ENCODE data around the gene UNKL.
A peak's percentile ranks its signal among the peaks of the same experiment; 100 is the strongest.

Gene UNKL

GRCh38 chr16:1333854-1334700, 80.4 kb downstream of the UNKL start:
- Histone ChIP-seq H3F3A (ENCODE audit: insufficient read depth, low read length) (no peaks in the 10 kb centered on the region), H3K4me3 (ENCODE audit: low read depth, low read length, poor library complexity, severe bottlenecking) (no peak overlapping the region), H3K9ac (ENCODE audit: low read length) (no peak overlapping the region), H3K4me1 (ENCODE audit: insufficient read depth, low read length, severe bottlenecking) (peaks cover 37% of the 10 kb centered on the region), H2AFZ (ENCODE audit: low read length) (no peak overlapping the region), H3K27me3 (ENCODE audit: insufficient read depth, low read length) (peaks cover 16% of the 10 kb centered on the region; the same call in 1 of the 2 replicates), H3K9me2 (ENCODE audit: low read depth, low read length) (no peaks in the 10 kb centered on the region), H4K20me1 (ENCODE audit: insufficient read depth, low read length) (no peaks in the 10 kb centered on the region), H3K27ac (ENCODE audit: low read depth, low read length, poor library complexity, severe bottlenecking) (no peak overlapping the region), H3K4me2 (ENCODE audit: low read length) (no peak overlapping the region), H3K36me3 (ENCODE audit: insufficient read depth, low read length) (no peaks in the 10 kb centered on the region), H3K9me3 (ENCODE audit: low read length) (no peaks in the 10 kb centered on the region), H3K79me2 (ENCODE audit: insufficient read depth, low read length) (no peaks in the 10 kb centered on the region)
- no peak for TF ChIP-seq EZH2 (IDR thresholded peaks at IDR 0.05; ENCODE audit: borderline replicate concordance, low read length)
- no peak for TF ChIP-seq CTCF (IDR thresholded peaks at IDR 0.05; ENCODE audit: low read length)

- TF ChIP-seq CTCF (IDR thresholded peaks at IDR 0.05; ENCODE audit: low read length) = no peak
- TF ChIP-seq EZH2 (IDR thresholded peaks at IDR 0.05; ENCODE audit: borderline replicate concordance, low read length) = no peak
- Histone ChIP-seq H3K9me3 (ENCODE audit: low read length) (no peaks in the 10 kb centered on the region), H3K4me1 (ENCODE audit: insufficient read depth, low read length, severe bottlenecking) (peaks cover 37% of the 10 kb centered on the region), H4K20me1 (ENCODE audit: insufficient read depth, low read length) (no peaks in the 10 kb centered on the region), H3K36me3 (ENCODE audit: insufficient read depth, low read length) (no peaks in the 10 kb centered on the region), H3F3A (ENCODE audit: insufficient read depth, low read length) (no peaks in the 10 kb centered on the region), H2AFZ (ENCODE audit: low read length) (no peak within 1 kb of the TSS), H3K4me3 (ENCODE audit: low read depth, low read length, poor library complexity, severe bottlenecking) (no peak within 1 kb of the TSS), H3K4me2 (ENCODE audit: low read length) (no peak within 1 kb of the TSS), H3K9ac (ENCODE audit: low read length) (no peak within 1 kb of the TSS; the same call in 1 of the 2 replicates), H3K27me3 (ENCODE audit: insufficient read depth, low read length) (peaks cover 16% of the 10 kb centered on the region; the same call in 1 of the 2 replicates), H3K9me2 (ENCODE audit: low read depth, low read length) (no peaks in the 10 kb centered on the region), H3K27ac (ENCODE audit: low read depth, low read length, poor library complexity, severe bottlenecking) (peak within 1 kb of the TSS; percentile 93), H3K79me2 (ENCODE audit: insufficient read depth, low read length) (no peaks in the 10 kb centered on the region)
These were observed 81.2 kb downstream of the UNKL start, which contains the start of gene BAIAP3 for GRCh38 chr16:1333149-1333812. Gene BAIAP3, plus strand, starts transcription at chr16:1333645. Its CDS starts 4,905 bp downstream, at chr16:1338550.

DNA sequence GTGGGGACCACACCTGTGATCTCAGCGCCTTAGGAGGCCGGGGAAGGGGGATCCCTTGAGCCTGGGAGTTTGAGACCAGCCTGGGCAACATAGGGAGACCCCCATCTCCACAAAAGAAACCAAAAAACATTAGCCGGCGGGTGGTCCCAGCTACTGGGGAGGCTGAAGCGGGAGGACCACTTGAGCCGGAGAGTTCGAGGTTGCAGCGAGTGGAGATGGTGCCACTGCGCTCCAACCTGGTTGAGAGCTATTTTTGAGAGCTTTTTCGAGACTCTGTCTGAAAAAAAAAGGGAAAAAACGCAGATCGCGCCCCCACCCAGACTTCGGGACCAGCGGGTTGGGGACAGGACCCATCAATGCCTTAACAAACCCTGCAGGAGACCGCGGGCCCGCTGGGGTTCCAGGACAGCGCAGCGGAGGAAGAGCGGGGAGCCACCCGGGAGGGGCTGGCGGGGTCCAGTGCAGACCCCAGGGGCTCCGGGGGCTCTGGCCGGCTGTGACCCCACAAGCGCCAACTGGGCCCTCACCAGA, 81.8 kb downstream of the UNKL start:
- peak overlapping the region; percentile 93 for H3K27ac ChIP-seq (ENCODE audit: low read depth, low read length, poor library complexity, severe bottlenecking)
- H3K4me3 ChIP-seq (ENCODE audit: low read depth, low read length, poor library complexity, severe bottlenecking) = no peak overlapping the region

More for the DNA sequence above, 81.8 kb downstream of the UNKL start:
- H3K4me2 ChIP-seq (ENCODE audit: low read length) = no peak overlapping the region
- no peaks in the 10 kb centered on the region for H3F3A ChIP-seq (ENCODE audit: insufficient read depth, low read length)
- H3K79me2 ChIP-seq (ENCODE audit: insufficient read depth, low read length) = no peaks in the 10 kb centered on the region
- H3K27me3 ChIP-seq (ENCODE audit: insufficient read depth, low read length) = peaks cover 16% of the 10 kb centered on the region; the same call in 1 of the 2 replicates
- no peak overlapping the region; the same call in 1 of the 2 replicates for H3K9ac ChIP-seq (ENCODE audit: low read length)
- no peaks in the 10 kb centered on the region for H3K9me2 ChIP-seq (ENCODE audit: low read depth, low read length)
- no peaks in the 10 kb centered on the region for H4K20me1 ChIP-seq (ENCODE audit: insufficient read depth, low read length)
- H3K36me3 ChIP-seq (ENCODE audit: insufficient read depth, low read length) = no peaks in the 10 kb centered on the region
- H2AFZ ChIP-seq (ENCODE audit: low read length) = no peak overlapping the region
- no peaks in the 10 kb centered on the region for H3K9me3 ChIP-seq (ENCODE audit: low read length)
- peaks cover 33% of the 10 kb centered on the region for H3K4me1 ChIP-seq (ENCODE audit: insufficient read depth, low read length, severe bottlenecking)
- TF ChIP-seq CTCF (IDR thresholded peaks at IDR 0.05; ENCODE audit: low read length) (no peak), EZH2 (IDR thresholded peaks at IDR 0.05; ENCODE audit: borderline replicate concordance, low read length) (no peak)

All from OCI-LY1 (cell line).